Measurements from ENCODE around the gene ARFGEF3. TPM values are rescaled to one million over a fixed set of nuclear protein-coding genes. Genes with fewer than 3 reads are reported as not detected.

ARFGEF3 gene
- total and polyA plus RNA-seq, 2 donors (not counting 1 experiment from before 2014, with no cell fraction given): not detected

DNA sequence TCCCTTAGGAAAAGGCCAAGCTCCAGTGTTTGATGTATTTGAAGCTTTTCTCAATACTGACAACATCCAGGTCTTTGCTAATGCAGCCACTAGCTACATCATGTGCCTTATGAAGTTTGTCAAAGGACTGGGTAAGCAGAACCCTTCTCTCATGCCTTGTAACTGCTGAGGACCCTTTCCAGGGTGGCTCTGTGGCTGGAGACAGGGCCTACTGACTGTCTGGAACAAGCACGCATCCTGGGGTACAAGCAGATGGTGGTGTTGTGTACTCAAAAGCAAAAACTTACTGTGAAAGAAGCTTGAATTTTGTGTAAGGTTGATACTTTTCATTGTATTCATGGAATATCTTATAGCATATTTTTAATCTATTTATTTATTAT, 147.0 kb downstream of the ARFGEF3 start:
- DNase-seq (no peak), ATAC-seq (ENCODE audit: low read depth) (no peak)
- Histone ChIP-seq H3K4me3 (ENCODE audit: control extremely low read depth in 1 of 5, extremely low read depth in 1 of 5, insufficient read depth in 1 of 5, low read depth in 2 of 5, low read length in 4 of 5) (no peak overlapping the region), H3K9me3 (ENCODE audit: control extremely low read depth in 1 of 3, control insufficient read depth in 2 of 3, insufficient read depth in 1 of 3, low read length in 2 of 3) (no peaks in the 10 kb centered on the region), H3K4me2 (replicated peaks; ENCODE audit: low read depth, low read length, poor library complexity, severe bottlenecking) (no peak overlapping the region), H2AFZ (ENCODE audit: insufficient read depth, low read depth, low read length, poor library complexity, severe bottlenecking) (no peak overlapping the region), H3K27me3 (replicated peaks in 1 of 4; ENCODE audit: control extremely low read depth in 1 of 4, control insufficient read depth in 3 of 4, insufficient read depth in 4 of 4, low read length in 3 of 4) (no peaks in the 10 kb centered on the region), H3K36me3 (replicated peaks in 1 of 2; ENCODE audit: control extremely low read depth in 1 of 2, control insufficient read depth in 1 of 2, extremely low read depth in 1 of 2, insufficient read depth in 2 of 2, low read length in 1 of 2) (no peaks in the 10 kb centered on the region), H3K27ac (ENCODE audit: low read length in 2 of 2) (no peak overlapping the region), H3K9ac (ENCODE audit: low read length) (no peak overlapping the region), H3K4me1 (ENCODE audit: control insufficient read depth in 2 of 2, insufficient read depth in 2 of 2, low read length in 2 of 2) (no peaks in the 10 kb centered on the region), H3K79me2 (ENCODE audit: control insufficient read depth, insufficient read depth, low read length) (no peaks in the 10 kb centered on the region), H4K20me1 (ENCODE audit: control insufficient read depth, insufficient read depth, low read length, poor library complexity, severe bottlenecking) (no peaks in the 10 kb centered on the region)
- ChIA-PET POLR2A (no interaction called here), CTCF (no interaction called here)
- no peak overlapping the region for H3K4me3 Mint-ChIP-seq
- H3K9me3 Mint-ChIP-seq (ENCODE audit: insufficient read depth): no peaks in the 10 kb centered on the region
- intact Hi-C loops (cut with micrococcal nuclease): no loop called here
- H3K27ac Mint-ChIP-seq: no peak overlapping the region
- no peak for TF ChIP-seq EZH2 (IDR thresholded peaks at IDR 0.05; ENCODE audit: borderline replicate concordance, insufficient read depth, low read depth, low read length, poor library complexity, severe bottlenecking)
- TF ChIP-seq, protein P1, sequence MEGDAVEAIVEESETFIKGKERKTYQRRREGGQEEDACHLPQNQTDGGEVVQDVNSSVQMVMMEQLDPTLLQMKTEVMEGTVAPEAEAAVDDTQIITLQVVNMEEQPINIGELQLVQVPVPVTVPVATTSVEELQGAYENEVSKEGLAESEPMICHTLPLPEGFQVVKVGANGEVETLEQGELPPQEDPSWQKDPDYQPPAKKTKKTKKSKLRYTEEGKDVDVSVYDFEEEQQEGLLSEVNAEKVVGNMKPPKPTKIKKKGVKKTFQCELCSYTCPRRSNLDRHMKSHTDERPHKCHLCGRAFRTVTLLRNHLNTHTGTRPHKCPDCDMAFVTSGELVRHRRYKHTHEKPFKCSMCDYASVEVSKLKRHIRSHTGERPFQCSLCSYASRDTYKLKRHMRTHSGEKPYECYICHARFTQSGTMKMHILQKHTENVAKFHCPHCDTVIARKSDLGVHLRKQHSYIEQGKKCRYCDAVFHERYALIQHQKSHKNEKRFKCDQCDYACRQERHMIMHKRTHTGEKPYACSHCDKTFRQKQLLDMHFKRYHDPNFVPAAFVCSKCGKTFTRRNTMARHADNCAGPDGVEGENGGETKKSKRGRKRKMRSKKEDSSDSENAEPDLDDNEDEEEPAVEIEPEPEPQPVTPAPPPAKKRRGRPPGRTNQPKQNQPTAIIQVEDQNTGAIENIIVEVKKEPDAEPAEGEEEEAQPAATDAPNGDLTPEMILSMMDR (IDR thresholded peaks at IDR 0.05): no peak
- no peaks in the 10 kb centered on the region for H3K4me1 Mint-ChIP-seq
- no CpG with 5 or more reads among the region's 1 CpG for WGBS (ENCODE audit: insufficient coverage)
- peaks cover 26% of the 10 kb centered on the region for H3K27me3 Mint-ChIP-seq

DNA sequence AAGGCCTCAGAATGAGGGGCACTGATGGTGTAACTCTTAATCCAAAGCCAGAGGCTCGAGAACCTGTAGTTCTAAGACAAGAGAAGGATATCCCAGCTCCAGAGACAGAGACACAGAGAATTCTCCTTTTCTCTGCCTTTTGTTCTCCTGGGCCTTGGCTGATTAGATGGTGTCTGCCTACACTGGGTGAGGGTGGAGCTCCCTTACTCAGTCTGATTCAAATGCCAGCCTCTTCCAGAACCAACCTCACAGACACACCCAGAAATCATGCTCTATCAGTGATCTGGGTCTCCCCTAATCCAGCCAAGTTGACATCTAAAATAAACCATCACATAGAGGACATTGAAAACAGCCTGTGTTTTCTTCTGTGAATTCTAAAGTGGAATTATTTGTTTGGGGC, 148.0 kb downstream of the ARFGEF3 start:
- Histone ChIP-seq H3K79me2 (ENCODE audit: control insufficient read depth, insufficient read depth, low read length) (no peaks in the 10 kb centered on the region), H4K20me1 (ENCODE audit: control insufficient read depth, insufficient read depth, low read length, poor library complexity, severe bottlenecking) (no peaks in the 10 kb centered on the region), H3K4me1 (ENCODE audit: control insufficient read depth in 2 of 2, insufficient read depth in 2 of 2, low read length in 2 of 2) (no peaks in the 10 kb centered on the region), H3K4me3 (ENCODE audit: control extremely low read depth in 1 of 5, extremely low read depth in 1 of 5, insufficient read depth in 1 of 5, low read depth in 2 of 5, low read length in 4 of 5) (no peak overlapping the region), H3K27ac (ENCODE audit: low read length in 2 of 2) (no peak overlapping the region), H3K4me2 (replicated peaks; ENCODE audit: low read depth, low read length, poor library complexity, severe bottlenecking) (no peak overlapping the region), H3K27me3 (replicated peaks in 1 of 4; ENCODE audit: control extremely low read depth in 1 of 4, control insufficient read depth in 3 of 4, insufficient read depth in 4 of 4, low read length in 3 of 4) (no peaks in the 10 kb centered on the region), H3K9ac (ENCODE audit: low read length) (no peak overlapping the region), H3K36me3 (replicated peaks in 1 of 2; ENCODE audit: control extremely low read depth in 1 of 2, control insufficient read depth in 1 of 2, extremely low read depth in 1 of 2, insufficient read depth in 2 of 2, low read length in 1 of 2) (no peaks in the 10 kb centered on the region), H2AFZ (ENCODE audit: insufficient read depth, low read depth, low read length, poor library complexity, severe bottlenecking) (no peak overlapping the region), H3K9me3 (ENCODE audit: control extremely low read depth in 1 of 3, control insufficient read depth in 2 of 3, insufficient read depth in 1 of 3, low read length in 2 of 3) (no peaks in the 10 kb centered on the region)
- ATAC-seq (ENCODE audit: low read depth): no peak
- H3K27ac Mint-ChIP-seq: no peak overlapping the region
- no peak for TF ChIP-seq EZH2 (IDR thresholded peaks at IDR 0.05; ENCODE audit: borderline replicate concordance, insufficient read depth, low read depth, low read length, poor library complexity, severe bottlenecking)
- TF ChIP-seq, protein P1 (IDR thresholded peaks at IDR 0.05): no peak
- peaks cover 29% of the 10 kb centered on the region for H3K27me3 Mint-ChIP-seq
- CTCF ChIA-PET: no interaction called here
- intact Hi-C loops (cut with micrococcal nuclease): no loop called here
- no peaks in the 10 kb centered on the region for H3K4me1 Mint-ChIP-seq
- H3K9me3 Mint-ChIP-seq (ENCODE audit: insufficient read depth): no peaks in the 10 kb centered on the region
- POLR2A ChIA-PET: no interaction called here
- no peak overlapping the region for H3K4me3 Mint-ChIP-seq
- WGBS (ENCODE audit: insufficient coverage): no CpG with 5 or more reads among the region's 1 CpG
- DNase-seq: no peak
